SU-DHL-6 (cell line): ENCODE data around the gene ACP4.
"Not testable (repeated sequence)": the region's sequence is repeated elsewhere in the genome, so short reads cannot be mapped to it uniquely, and the experiment has no call there.

Experiments used
- EZH2phosphoT487 ChIP-seq: fragments of 200-600 bp; sonication (generic), shearing (Covaris generic); conservative IDR thresholded peaks from 2 replicates; pipeline ENCODE4 v1.6.1; 2018; ENCODE audit warnings: mild to moderate bottlenecking, antibody characterized with exemption, low read length, moderate library complexity, mixed read lengths
- TF ChIP-seq, protein P1 (sequence below): fragments of 200-600 bp; sonication (generic); IDR thresholded peaks from one replicate; pipeline ENCODE4 v1.5.1; 2017; ENCODE audit warnings: antibody characterized with exemption, mild to moderate bottlenecking, low read length, moderate library complexity; ENCODE audit not compliant: insufficient read depth, poor library complexity, severe bottlenecking

DNA sequence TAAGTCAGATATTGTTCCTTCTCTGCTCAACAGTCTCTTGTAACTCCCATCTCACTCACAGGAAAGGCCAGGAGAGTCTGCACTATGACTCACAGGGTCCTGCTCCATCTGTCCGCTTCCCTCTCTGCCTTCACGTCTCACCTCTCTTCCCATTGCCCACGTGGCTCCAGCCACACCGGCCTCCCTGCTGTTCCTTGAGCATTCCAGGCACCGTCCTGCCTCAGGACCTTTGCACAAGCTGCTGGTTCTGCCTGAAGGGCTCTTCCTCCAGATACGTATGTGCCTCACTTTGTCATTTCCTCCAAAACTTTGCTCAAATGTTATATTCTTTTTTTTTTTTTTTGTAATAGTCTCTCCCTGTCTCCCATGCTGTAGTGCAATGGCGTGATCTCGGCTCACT lies 34.0 kb upstream of the ACP4 start:
- not testable (repeated sequence) for TF ChIP-seq EZH2phosphoT487
- TF ChIP-seq, protein P1, sequence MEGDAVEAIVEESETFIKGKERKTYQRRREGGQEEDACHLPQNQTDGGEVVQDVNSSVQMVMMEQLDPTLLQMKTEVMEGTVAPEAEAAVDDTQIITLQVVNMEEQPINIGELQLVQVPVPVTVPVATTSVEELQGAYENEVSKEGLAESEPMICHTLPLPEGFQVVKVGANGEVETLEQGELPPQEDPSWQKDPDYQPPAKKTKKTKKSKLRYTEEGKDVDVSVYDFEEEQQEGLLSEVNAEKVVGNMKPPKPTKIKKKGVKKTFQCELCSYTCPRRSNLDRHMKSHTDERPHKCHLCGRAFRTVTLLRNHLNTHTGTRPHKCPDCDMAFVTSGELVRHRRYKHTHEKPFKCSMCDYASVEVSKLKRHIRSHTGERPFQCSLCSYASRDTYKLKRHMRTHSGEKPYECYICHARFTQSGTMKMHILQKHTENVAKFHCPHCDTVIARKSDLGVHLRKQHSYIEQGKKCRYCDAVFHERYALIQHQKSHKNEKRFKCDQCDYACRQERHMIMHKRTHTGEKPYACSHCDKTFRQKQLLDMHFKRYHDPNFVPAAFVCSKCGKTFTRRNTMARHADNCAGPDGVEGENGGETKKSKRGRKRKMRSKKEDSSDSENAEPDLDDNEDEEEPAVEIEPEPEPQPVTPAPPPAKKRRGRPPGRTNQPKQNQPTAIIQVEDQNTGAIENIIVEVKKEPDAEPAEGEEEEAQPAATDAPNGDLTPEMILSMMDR = not testable (repeated sequence)
